H9 (cell line): ENCODE results near the gene CACTIN. TPM values are rescaled to one million over a fixed set of nuclear protein-coding genes. Genes with fewer than 3 reads are reported as not detected.

ENCODE experiments used
- DNase-seq: peaks from one replicate; pipeline ENCODE4 v3.0.0-alpha.2; 2017
- H2AFZ ChIP-seq: one replicate; pipeline ENCODE4 v1.6.1; 2013; ENCODE audit warnings: mild to moderate bottlenecking, low read length, control low read depth, moderate library complexity
- H2AK5ac ChIP-seq: 2 replicates; pipeline ENCODE4 v1.6.1; 2013; ENCODE audit warnings: low read length, control low read depth, mixed read lengths; ENCODE audit not compliant: insufficient read length
- H2BK120ac ChIP-seq: one replicate; pipeline ENCODE4 v1.6.1; 2013; ENCODE audit warnings: low read depth, mild to moderate bottlenecking, low read length, control low read depth, inconsistent platforms; ENCODE audit not compliant: poor library complexity, severe bottlenecking
- H2BK12ac ChIP-seq: 2 replicates; pipeline ENCODE4 v1.6.1; 2013; ENCODE audit warnings: low read length, control low read depth, mixed read lengths, low read depth; ENCODE audit not compliant: insufficient read length
- H2BK15ac ChIP-seq: 2 replicates; pipeline ENCODE4 v1.6.1; 2013; ENCODE audit warnings: low read depth, low read length, control low read depth
- H2BK20ac ChIP-seq: one replicate; pipeline ENCODE4 v1.6.1; 2013; ENCODE audit warnings: low read depth, mild to moderate bottlenecking, low read length, control low read depth, inconsistent platforms; ENCODE audit not compliant: poor library complexity, severe bottlenecking
- H2BK5ac ChIP-seq: 2 replicates; pipeline ENCODE4 v1.6.1; 2013; ENCODE audit warnings: low read length, control low read depth, mixed read lengths; ENCODE audit not compliant: insufficient read length
- H3K14ac ChIP-seq: 2 replicates; pipeline ENCODE4 v1.6.1; 2013; ENCODE audit warnings: low read length, control low read depth; ENCODE audit not compliant: insufficient read depth
- H3K18ac ChIP-seq: 2 replicates; pipeline ENCODE4 v1.6.1; 2013; ENCODE audit warnings: low read depth, mild to moderate bottlenecking, mixed read lengths, low read length, control low read depth; ENCODE audit not compliant: insufficient read length
- H3K23ac ChIP-seq: 2 replicates; pipeline ENCODE4 v1.6.1; 2013; ENCODE audit warnings: low read length, control low read depth, mixed read lengths, low read depth; ENCODE audit not compliant: insufficient read length
- H3K23me2 ChIP-seq: 2 replicates; pipeline ENCODE4 v1.6.1; 2013; ENCODE audit warnings: low read depth, mild to moderate bottlenecking, mixed read lengths, low read length, control low read depth; ENCODE audit not compliant: insufficient read length, poor library complexity, severe bottlenecking
- H3K27ac ChIP-seq: 2 replicates; pipeline ENCODE4 v1.5.1; 2013; ENCODE audit warnings: low read length, control low read depth, mixed read lengths, low read depth; ENCODE audit not compliant: insufficient read length
- H3K27me3 ChIP-seq: 2 replicates; pipeline ENCODE4 v1.6.1; 2013; ENCODE audit warnings: low read length, control low read depth, inconsistent platforms; ENCODE audit not compliant: insufficient read depth
- H3K4ac ChIP-seq: 2 replicates; pipeline ENCODE4 v1.6.1; 2013; ENCODE audit warnings: low read depth, mild to moderate bottlenecking, control low read depth, inconsistent platforms, low read length, moderate library complexity
- H3K4me1 ChIP-seq: 2 replicates; pipeline ENCODE4 v1.6.1; 2013; ENCODE audit warnings: low read length, control low read depth, inconsistent platforms; ENCODE audit not compliant: insufficient read depth
- H3K4me2 ChIP-seq: 2 replicates; pipeline ENCODE4 v1.6.1; 2013; ENCODE audit warnings: low read length, control low read depth, mixed read lengths; ENCODE audit not compliant: insufficient read length, insufficient read depth
- H3K56ac ChIP-seq: 2 replicates; pipeline ENCODE4 v1.6.1; 2013; ENCODE audit warnings: low read depth, mild to moderate bottlenecking, mixed read lengths, low read length, control low read depth; ENCODE audit not compliant: insufficient read length
- H3K79me1 ChIP-seq: 2 replicates; pipeline ENCODE4 v1.6.1; 2013; ENCODE audit warnings: low read depth, mild to moderate bottlenecking, moderate library complexity, low read length, control low read depth, inconsistent platforms; ENCODE audit not compliant: insufficient read depth, poor library complexity, severe bottlenecking
- H3K79me2 ChIP-seq: 2 replicates; pipeline ENCODE4 v1.6.1; 2013; ENCODE audit warnings: low read length, control low read depth, inconsistent platforms; ENCODE audit not compliant: insufficient read depth
- H3K9ac ChIP-seq: 2 replicates; pipeline ENCODE4 v1.6.1; 2013; ENCODE audit warnings: low read length, control low read depth, mixed read lengths; ENCODE audit not compliant: insufficient read length; ENCODE audit errors: extremely low read depth
- H3K9me3 ChIP-seq: one replicate; pipeline ENCODE4 v1.6.1; 2013; ENCODE audit warnings: low read depth, low read length, inconsistent platforms; ENCODE audit not compliant: control insufficient read depth
- H3T11ph ChIP-seq: one replicate; pipeline ENCODE4 v1.6.1; 2013; ENCODE audit warnings: mild to moderate bottlenecking, low read length, control low read depth, inconsistent platforms
- H4K20me1 ChIP-seq: one replicate; pipeline ENCODE4 v1.6.1; 2013; ENCODE audit not compliant: control insufficient read depth, insufficient read length, insufficient read depth
- H4K5ac ChIP-seq: 2 replicates; pipeline ENCODE4 v1.6.1; 2013; ENCODE audit warnings: low read depth, mild to moderate bottlenecking, mixed read lengths, low read length, control low read depth; ENCODE audit not compliant: insufficient read length
- H4K8ac ChIP-seq: replicated peaks from 2 replicates; pipeline ENCODE4 v1.6.1; 2013; ENCODE audit warnings: low read length, control low read depth, mixed read lengths, low read depth; ENCODE audit not compliant: insufficient read length
- H4K91ac ChIP-seq: 2 replicates; pipeline ENCODE4 v1.6.1; 2013; ENCODE audit warnings: low read depth, mild to moderate bottlenecking, moderate library complexity, mixed read lengths, low read length, control low read depth; ENCODE audit not compliant: insufficient read length
- H3K27ac Mint-ChIP-seq, 3 experiments: 2 replicates in 2 of 3; 3 replicates in 1 of 3; pipeline ENCODE4 v1.8.0; 2020 to 2021; ENCODE audit warnings: mixed read lengths in 3 of 3, mild to moderate bottlenecking in 1 of 3, moderate library complexity in 1 of 3
- H3K27me3 Mint-ChIP-seq: 2 replicates; pipeline ENCODE4 v1.8.0; 2021; ENCODE audit warnings: low read depth, mild to moderate bottlenecking, moderate library complexity, mixed read lengths
- H3K36me3 Mint-ChIP-seq, 3 experiments: 2 replicates in 2 of 3; 3 replicates in 1 of 3; pipeline ENCODE4 v1.8.0; 2020 to 2021; ENCODE audit warnings: low read depth in 3 of 3, mixed read lengths in 3 of 3; ENCODE audit not compliant: insufficient read depth in 1 of 3
- H3K4me1 Mint-ChIP-seq, 2 experiments: 2 replicates each; pipeline ENCODE4 v1.8.0; 2020; ENCODE audit warnings: mixed read lengths in 2 of 2
- H3K4me3 Mint-ChIP-seq, 2 experiments: 2 replicates in 1 of 2; 3 replicates in 1 of 2; pipeline ENCODE4 v1.8.0; 2020 to 2021; ENCODE audit warnings: mild to moderate bottlenecking in 2 of 2, mixed read lengths in 2 of 2, moderate library complexity in 1 of 2
- H3K9me3 Mint-ChIP-seq, 2 experiments: 2 replicates in 1 of 2; 3 replicates in 1 of 2; pipeline ENCODE4 v1.8.0; 2020; ENCODE audit warnings: mild to moderate bottlenecking in 2 of 2, mixed read lengths in 2 of 2, moderate library complexity in 1 of 2
- CTCF ChIP-seq: fragments of 200-600 bp; sonication (generic); conservative IDR thresholded peaks from 3 replicates; pipeline ENCODE4 v1.8.0; 2021; ENCODE audit warnings: antibody characterized with exemption, mild to moderate bottlenecking
- WGBS: extraction: QIAGEN DNeasy Blood & Tissue Kit; methylation state at CpG from one replicate; pipeline ENCODE4 v1.1.7; 2013; ENCODE audit warnings: missing lambda C conversion rate, low lambda C conversion rate, mixed read lengths; ENCODE audit not compliant: insufficient read length; ENCODE audit errors: extremely low coverage; 5-methylcytosine and 5-hydroxymethylcytosine counted together
- total RNA-seq: library from RNA; stranded (reverse); gene quantifications from 2 replicates; pipeline ENCODE4 v1.2.1, GENCODE V29; 2021

Gene CACTIN
- total RNA-seq, 1 experiment from 2014 or later = 37.3 TPM

GRCh38 chr19:3668331-3669081 lies 41.9 kb upstream of the CACTIN start:
- Histone ChIP-seq H3K18ac (no peak overlapping the region), H3K9ac (no peak overlapping the region), H2BK120ac (no peak overlapping the region), H4K91ac (no peak overlapping the region), H3K9me3 (no peaks in the 10 kb centered on the region), H2BK20ac (no peak overlapping the region), H4K5ac (no peak overlapping the region), H2AFZ (no peak overlapping the region), H3T11ph (no peak overlapping the region), H3K23me2 (no peaks in the 10 kb centered on the region), H2BK5ac (no peak overlapping the region), H3K4me2 (no peak overlapping the region), H4K20me1 (peaks cover 7% of the 10 kb centered on the region), H3K56ac (no peak overlapping the region), H3K79me1 (no peaks in the 10 kb centered on the region), H2BK15ac (no peak overlapping the region), H4K8ac (no peak overlapping the region), H3K79me2 (no peaks in the 10 kb centered on the region), H2AK5ac (no peak overlapping the region), H3K23ac (no peak overlapping the region), H2BK12ac (no peak overlapping the region), H3K27me3 (no peaks in the 10 kb centered on the region), H3K14ac (no peak overlapping the region), H3K4me1 (no peaks in the 10 kb centered on the region; the same call in 1 of the 2 replicates), H3K27ac (no peak overlapping the region), H3K4ac (no peak overlapping the region)
- Mint-ChIP-seq H3K27ac (peak overlapping the region; percentile 86 to 93 (median 87); a peak in 6 of 7 replicates), H3K27me3 (no peaks in the 10 kb centered on the region), H3K9me3 (no peaks in the 10 kb centered on the region), H3K4me3 (no peak overlapping the region), H3K36me3 (peaks cover 9 to 16% (median 10%) of the 10 kb centered on the region in 3 experiments; a peak in 6 of 7 replicates), H3K4me1 (peaks cover 16 to 31% of the 10 kb centered on the region in 2 experiments)
- no peak for DNase-seq
- no peak for TF ChIP-seq CTCF
- WGBS = no CpG with 5 or more reads among the region's 34 CpGs
